ENCODE results near the gene SOCS1.

Gene SOCS1

GRCh38 chr16:11276896-11277593 is 21.0 kb upstream of the SOCS1 start:
- no peak for TF ChIP-seq EZH2phosphoT487 (IDR thresholded peaks at IDR 0.05; ENCODE audit: borderline replicate concordance)
- H3K4me1 ChIP-seq (ENCODE audit: insufficient read depth, low read length, poor library complexity, severe bottlenecking) = no peaks in the 10 kb centered on the region

GRCh38 chr16:11276143-11276895 is 20.3 kb upstream of the SOCS1 start, which contains the start of gene PRM2:
PRM2 (minus strand) TSS chr16:11276480; CDS start chr16:11276370, 110 bp downstream.
- Histone ChIP-seq H3K4me2 (ENCODE audit: low read depth, low read length, poor library complexity, severe bottlenecking) (no peak within 1 kb of the TSS), H3K9me3 (ENCODE audit: insufficient read depth, low read depth, low read length) (no peaks in the 10 kb centered on the region), H3K4me1 (ENCODE audit: insufficient read depth, low read length, poor library complexity, severe bottlenecking) (no peaks in the 10 kb centered on the region), H3K27me3 (ENCODE audit: insufficient read depth, low read length, poor library complexity, severe bottlenecking) (no peaks in the 10 kb centered on the region), H4K20me1 (ENCODE audit: insufficient read depth, low read length, poor library complexity, severe bottlenecking) (no peaks in the 10 kb centered on the region), H3K9me2 (replicated peaks; ENCODE audit: low read depth, low read length) (no peaks in the 10 kb centered on the region), H3K79me2 (ENCODE audit: insufficient read depth, low read length) (no peaks in the 10 kb centered on the region), H3F3A (ENCODE audit: low read depth) (no peaks in the 10 kb centered on the region), H2AFZ (ENCODE audit: low read length) (no peak within 1 kb of the TSS), H3K9ac (ENCODE audit: low read depth, low read length, poor library complexity, severe bottlenecking) (no peak within 1 kb of the TSS), H3K4me3 (ENCODE audit: low read length, poor library complexity, severe bottlenecking) (no peak within 1 kb of the TSS), H3K36me3 (ENCODE audit: insufficient read depth, low read length) (no peaks in the 10 kb centered on the region)
- no peak for TF ChIP-seq EZH2phosphoT487 (IDR thresholded peaks at IDR 0.05; ENCODE audit: borderline replicate concordance)
- no peak for TF ChIP-seq CTCF (conservative IDR thresholded peaks at IDR 0.05; ENCODE audit: low read length)

More at GRCh38 chr16:11276896-11277593, 21.0 kb upstream of the SOCS1 start:
- Histone ChIP-seq H3K27me3 (ENCODE audit: insufficient read depth, low read length, poor library complexity, severe bottlenecking) (no peaks in the 10 kb centered on the region), H3K9ac (ENCODE audit: low read depth, low read length, poor library complexity, severe bottlenecking) (no peak overlapping the region), H3K9me3 (ENCODE audit: insufficient read depth, low read depth, low read length) (no peaks in the 10 kb centered on the region), H3K9me2 (replicated peaks; ENCODE audit: low read depth, low read length) (no peaks in the 10 kb centered on the region), H2AFZ (ENCODE audit: low read length) (no peak overlapping the region), H3F3A (ENCODE audit: low read depth) (no peaks in the 10 kb centered on the region), H3K4me2 (ENCODE audit: low read depth, low read length, poor library complexity, severe bottlenecking) (no peak overlapping the region), H3K79me2 (ENCODE audit: insufficient read depth, low read length) (no peaks in the 10 kb centered on the region), H4K20me1 (ENCODE audit: insufficient read depth, low read length, poor library complexity, severe bottlenecking) (no peaks in the 10 kb centered on the region), H3K36me3 (ENCODE audit: insufficient read depth, low read length) (no peaks in the 10 kb centered on the region), H3K4me3 (ENCODE audit: low read length, poor library complexity, severe bottlenecking) (no peak overlapping the region)

DNA sequence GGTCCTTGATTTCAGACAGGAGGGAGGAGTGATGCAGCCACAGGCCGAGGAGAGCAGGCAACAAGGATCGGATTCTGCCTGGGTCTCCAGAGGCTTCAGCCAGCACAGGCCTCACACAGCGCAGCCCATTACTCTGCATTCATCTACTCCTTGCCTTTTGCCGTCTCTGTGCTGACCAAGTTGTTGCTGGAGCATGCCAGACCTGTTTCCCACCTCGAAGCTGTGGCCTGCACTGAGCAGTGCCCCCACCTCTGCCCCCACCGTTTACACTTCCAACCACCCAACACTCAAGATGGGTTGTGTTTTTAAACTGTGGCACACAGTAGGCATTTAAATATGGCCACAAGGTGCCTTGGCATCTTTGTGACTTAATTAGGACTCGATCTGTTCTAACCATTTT is 19.0 kb upstream of the SOCS1 start:
- H3K9ac ChIP-seq (ENCODE audit: low read depth, low read length, poor library complexity, severe bottlenecking) = no peak overlapping the region
- H3K27me3 ChIP-seq (ENCODE audit: insufficient read depth, low read length, poor library complexity, severe bottlenecking) = no peaks in the 10 kb centered on the region
- TF ChIP-seq EZH2phosphoT487 (IDR thresholded peaks at IDR 0.05; ENCODE audit: borderline replicate concordance) = no peak
- TF ChIP-seq CTCF (conservative IDR thresholded peaks at IDR 0.05; ENCODE audit: low read length) = no peak
- H3K4me1 ChIP-seq (ENCODE audit: insufficient read depth, low read length, poor library complexity, severe bottlenecking) = no peaks in the 10 kb centered on the region
- no peaks in the 10 kb centered on the region for H3F3A ChIP-seq (ENCODE audit: low read depth)
- no peak overlapping the region for H2AFZ ChIP-seq (ENCODE audit: low read length)
- no peaks in the 10 kb centered on the region for H4K20me1 ChIP-seq (ENCODE audit: insufficient read depth, low read length, poor library complexity, severe bottlenecking)
- no peaks in the 10 kb centered on the region for H3K36me3 ChIP-seq (ENCODE audit: insufficient read depth, low read length)
- H3K79me2 ChIP-seq (ENCODE audit: insufficient read depth, low read length) = no peaks in the 10 kb centered on the region
- H3K9me3 ChIP-seq (ENCODE audit: insufficient read depth, low read depth, low read length) = no peaks in the 10 kb centered on the region
- no peak overlapping the region for H3K4me3 ChIP-seq (ENCODE audit: low read length, poor library complexity, severe bottlenecking)
- H3K9me2 ChIP-seq (replicated peaks; ENCODE audit: low read depth, low read length) = no peaks in the 10 kb centered on the region
- no peak overlapping the region for H3K4me2 ChIP-seq (ENCODE audit: low read depth, low read length, poor library complexity, severe bottlenecking)

All from Loucy (cell line).